ENCODE measurements around the gene IFI35.
A peak's percentile ranks its signal among the peaks of the same experiment; 100 is the strongest.
"Not testable (repeated sequence)": the region's sequence is repeated elsewhere in the genome, so short reads cannot be mapped to it uniquely, and the experiment has no call there.

Gene IFI35

GRCh38 chr17:42989141-42989540 is 17.4 kb upstream of the IFI35 start:
- no peak overlapping the region for H3K4me3 Mint-ChIP-seq
- H3K27ac Mint-ChIP-seq, result no peak overlapping the region
- peaks cover 7% of the 10 kb centered on the region for H3K4me1 Mint-ChIP-seq (ENCODE audit: low read depth)
- H3K27me3 Mint-ChIP-seq (ENCODE audit: low read depth), result no peaks in the 10 kb centered on the region
- no peaks in the 10 kb centered on the region for H3K9me3 Mint-ChIP-seq
- H3K36me3 Mint-ChIP-seq (ENCODE audit: low read depth), result peaks cover 38% of the 10 kb centered on the region

- Mint-ChIP-seq H3K4me3 (no peak overlapping the region), H3K4me1 (ENCODE audit: low read depth) (peaks cover 7% of the 10 kb centered on the region), H3K9me3 (no peaks in the 10 kb centered on the region), H3K36me3 (ENCODE audit: low read depth) (peaks cover 39% of the 10 kb centered on the region), H3K27ac (no peak overlapping the region), H3K27me3 (ENCODE audit: low read depth) (no peaks in the 10 kb centered on the region)
These were observed 16.6 kb upstream of the IFI35 start for GRCh38 chr17:42989726-42990652.

GRCh38 chr17:42991471-42991870 is 15.1 kb upstream of the IFI35 start:
- Mint-ChIP-seq H3K36me3 (ENCODE audit: low read depth) (peaks cover 34% of the 10 kb centered on the region), H3K9me3 (no peaks in the 10 kb centered on the region), H3K4me3 (no peak overlapping the region), H3K4me1 (ENCODE audit: low read depth) (no peaks in the 10 kb centered on the region), H3K27ac (no peak overlapping the region), H3K27me3 (ENCODE audit: low read depth) (no peaks in the 10 kb centered on the region)

- H3K27ac Mint-ChIP-seq, result no peak overlapping the region
- H3K9me3 Mint-ChIP-seq, result no peaks in the 10 kb centered on the region
- peaks cover 33% of the 10 kb centered on the region for H3K36me3 Mint-ChIP-seq (ENCODE audit: low read depth)
- H3K27me3 Mint-ChIP-seq (ENCODE audit: low read depth), result no peaks in the 10 kb centered on the region
- peaks cover 4% of the 10 kb centered on the region for H3K4me1 Mint-ChIP-seq (ENCODE audit: low read depth)
- H3K4me3 Mint-ChIP-seq, result no peak overlapping the region
These were observed 13.7 kb upstream of the IFI35 start for GRCh38 chr17:42992872-42993271.

- H3K36me3 Mint-ChIP-seq (ENCODE audit: low read depth), result peaks cover 29% of the 10 kb centered on the region
- not testable (repeated sequence) for H3K4me1 Mint-ChIP-seq (ENCODE audit: low read depth); H3K4me3 Mint-ChIP-seq; H3K27ac Mint-ChIP-seq; H3K27me3 Mint-ChIP-seq (ENCODE audit: low read depth); H3K9me3 Mint-ChIP-seq
These were observed 12.7 kb upstream of the IFI35 start for GRCh38 chr17:42993913-42994312.

- H3K4me3 Mint-ChIP-seq, result peak overlapping the region; percentile 90
- peaks cover 27% of the 10 kb centered on the region for H3K36me3 Mint-ChIP-seq (ENCODE audit: low read depth)
- H3K9me3 Mint-ChIP-seq, result no peaks in the 10 kb centered on the region
- H3K27me3 Mint-ChIP-seq (ENCODE audit: low read depth), result no peaks in the 10 kb centered on the region
- peaks cover 20% of the 10 kb centered on the region for H3K4me1 Mint-ChIP-seq (ENCODE audit: low read depth)
- H3K27ac Mint-ChIP-seq, result peak overlapping the region; percentile 92
These were observed 9.1 kb upstream of the IFI35 start for GRCh38 chr17:42997390-42997983.

GRCh38 chr17:42997984-42998938 is 8.3 kb upstream of the IFI35 start, which contains the start of gene RPL27:
Gene RPL27, plus strand, starts transcription at chr17:42998419. Its CDS starts 332 bp downstream, at chr17:42998751.
- Mint-ChIP-seq H3K27ac (peak within 1 kb of the TSS; percentile 92), H3K36me3 (ENCODE audit: low read depth) (peaks cover 31% of the 10 kb centered on the region), H3K27me3 (ENCODE audit: low read depth) (no peaks in the 10 kb centered on the region), H3K9me3 (no peaks in the 10 kb centered on the region), H3K4me1 (ENCODE audit: low read depth) (peaks cover 20% of the 10 kb centered on the region), H3K4me3 (peak within 1 kb of the TSS; percentile 90)

- Mint-ChIP-seq H3K27ac (peak overlapping the region; percentile 92), H3K4me1 (ENCODE audit: low read depth) (peaks cover 20% of the 10 kb centered on the region), H3K4me3 (peak overlapping the region; percentile 90), H3K9me3 (no peaks in the 10 kb centered on the region), H3K36me3 (ENCODE audit: low read depth) (peaks cover 36% of the 10 kb centered on the region), H3K27me3 (ENCODE audit: low read depth) (no peaks in the 10 kb centered on the region)
These were observed 7.5 kb upstream of the IFI35 start for GRCh38 chr17:42999003-42999525.

GRCh38 chr17:43000894-43001293 is 5.7 kb upstream of the IFI35 start:
- peaks cover 20% of the 10 kb centered on the region for H3K4me1 Mint-ChIP-seq (ENCODE audit: low read depth)
- H3K4me3 Mint-ChIP-seq; H3K27ac Mint-ChIP-seq; H3K9me3 Mint-ChIP-seq; H3K27me3 Mint-ChIP-seq (ENCODE audit: low read depth): not testable (repeated sequence)
- peaks cover 33% of the 10 kb centered on the region for H3K36me3 Mint-ChIP-seq (ENCODE audit: low read depth)

GRCh38 chr17:43003542-43004172 is 2.9 kb upstream of the IFI35 start:
- Mint-ChIP-seq H3K4me3 (no peak overlapping the region), H3K9me3 (no peaks in the 10 kb centered on the region), H3K36me3 (ENCODE audit: low read depth) (peaks cover 35% of the 10 kb centered on the region), H3K4me1 (ENCODE audit: low read depth) (peaks cover 21% of the 10 kb centered on the region), H3K27ac (peak overlapping the region; percentile 31), H3K27me3 (ENCODE audit: low read depth) (no peaks in the 10 kb centered on the region)

GRCh38 chr17:43010667-43011308 is 4.2 kb downstream of the IFI35 start:
- no peak overlapping the region for H3K4me3 Mint-ChIP-seq
- peaks cover 21% of the 10 kb centered on the region for H3K4me1 Mint-ChIP-seq (ENCODE audit: low read depth)
- peaks cover 33% of the 10 kb centered on the region for H3K36me3 Mint-ChIP-seq (ENCODE audit: low read depth)
- no peak overlapping the region for H3K27ac Mint-ChIP-seq
- H3K27me3 Mint-ChIP-seq (ENCODE audit: low read depth), result no peaks in the 10 kb centered on the region
- H3K9me3 Mint-ChIP-seq, result no peaks in the 10 kb centered on the region

- H3K27ac Mint-ChIP-seq, result no peak overlapping the region
- no peak overlapping the region for H3K4me3 Mint-ChIP-seq
These were observed 5.3 kb downstream of the IFI35 start for GRCh38 chr17:43011728-43012472.

GRCh38 chr17:43013296-43013695 is 6.7 kb downstream of the IFI35 start:
- H3K27me3 Mint-ChIP-seq (ENCODE audit: low read depth), result no peaks in the 10 kb centered on the region
- H3K36me3 Mint-ChIP-seq (ENCODE audit: low read depth), result peaks cover 32% of the 10 kb centered on the region
- no peaks in the 10 kb centered on the region for H3K9me3 Mint-ChIP-seq

More at GRCh38 chr17:43011728-43012472, 5.3 kb downstream of the IFI35 start:
- H3K4me1 Mint-ChIP-seq (ENCODE audit: low read depth), result peaks cover 16% of the 10 kb centered on the region
- peaks cover 32% of the 10 kb centered on the region for H3K36me3 Mint-ChIP-seq (ENCODE audit: low read depth)
- no peaks in the 10 kb centered on the region for H3K9me3 Mint-ChIP-seq
- H3K27me3 Mint-ChIP-seq (ENCODE audit: low read depth), result no peaks in the 10 kb centered on the region

More at GRCh38 chr17:43013296-43013695, 6.7 kb downstream of the IFI35 start:
- H3K4me3 Mint-ChIP-seq, result no peak overlapping the region
- H3K4me1 Mint-ChIP-seq (ENCODE audit: low read depth), result peaks cover 18% of the 10 kb centered on the region
- no peak overlapping the region for H3K27ac Mint-ChIP-seq
